GM19455 (cell line): ENCODE results near the gene ZNF677.
"Not testable (repeated sequence)": the region's sequence is repeated elsewhere in the genome, so short reads cannot be mapped to it uniquely, and the experiment has no call there.

Experiments used
- ATAC-seq: cut with Tn5 transposase; IDR thresholded peaks from one replicate; pipeline ENCODE4 v1.9.1; 2021; ENCODE audit not compliant: unreplicated experiment

The ZNF677 gene

DNA sequence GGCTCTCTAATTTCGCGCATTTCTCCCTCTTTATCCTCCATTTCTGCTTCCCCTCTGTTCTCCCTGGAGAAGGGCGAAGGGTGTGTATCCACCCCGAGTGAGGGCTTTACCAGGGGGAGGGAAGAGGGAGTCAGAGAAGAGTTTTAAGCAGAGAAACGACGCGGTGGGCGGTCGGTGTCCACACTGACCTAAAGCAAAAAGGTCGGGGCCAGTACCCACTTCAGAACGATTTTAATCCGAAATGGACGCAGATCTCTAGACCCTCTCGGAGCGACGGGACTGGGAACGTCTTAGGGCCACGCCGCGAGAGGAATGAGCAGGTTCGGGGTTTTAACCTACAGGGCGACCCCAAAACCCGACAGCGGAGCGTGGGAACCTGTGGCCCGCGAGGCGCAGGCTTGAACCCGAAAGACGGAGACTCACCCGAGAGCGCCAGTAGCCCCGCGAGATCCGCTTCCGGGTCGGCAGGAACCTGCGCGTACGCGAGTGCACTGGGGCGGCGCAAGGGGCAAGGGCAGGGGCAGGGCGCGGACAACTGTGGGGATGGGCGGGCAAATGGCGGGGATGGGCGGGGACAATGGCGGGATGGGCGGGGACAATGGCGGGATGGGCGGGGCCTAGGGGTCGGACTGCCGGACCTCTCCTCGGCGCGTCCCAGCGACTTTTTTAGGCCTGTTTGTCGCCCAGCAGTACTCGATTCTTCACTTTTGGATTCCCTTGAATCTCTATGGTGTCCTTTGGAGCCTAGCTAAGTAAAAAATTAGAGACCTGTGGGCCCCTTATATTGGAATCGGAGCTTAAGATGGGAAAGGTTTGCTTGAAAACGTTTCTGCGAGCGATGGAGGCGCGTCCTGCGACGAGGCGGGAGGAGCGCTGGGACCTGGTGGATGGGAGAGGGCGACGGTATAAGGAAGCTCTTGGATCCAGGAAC lies at the start of gene ZNF677:
Gene ZNF677 (minus strand): TSS at position 463 of the 931 bp plus-strand sequence. CDS start 3,323 bp downstream, outside the sequence.
- ATAC-seq: no peak

DNA sequence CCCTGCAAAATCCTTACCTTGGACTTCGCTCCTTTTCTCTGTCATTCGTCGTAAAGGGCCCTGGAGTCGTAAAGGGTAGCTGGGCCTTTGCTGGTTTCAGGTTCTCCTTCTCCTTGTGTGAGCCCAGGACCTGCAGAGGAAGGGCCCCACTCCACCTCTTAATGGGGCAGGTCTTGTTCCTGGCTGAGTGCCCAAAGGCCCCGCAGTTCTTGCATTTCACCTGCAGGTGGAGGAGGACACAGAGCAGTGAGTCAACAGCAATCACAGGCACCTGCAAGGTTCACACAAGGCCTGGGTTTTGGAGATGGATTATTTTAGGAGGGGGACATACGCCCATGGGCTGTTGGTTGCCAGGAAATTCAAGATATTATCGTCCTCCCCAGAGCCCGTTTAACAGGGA lies 46.7 kb upstream of the ZNF677 start:
- ATAC-seq: not testable (repeated sequence)

DNA sequence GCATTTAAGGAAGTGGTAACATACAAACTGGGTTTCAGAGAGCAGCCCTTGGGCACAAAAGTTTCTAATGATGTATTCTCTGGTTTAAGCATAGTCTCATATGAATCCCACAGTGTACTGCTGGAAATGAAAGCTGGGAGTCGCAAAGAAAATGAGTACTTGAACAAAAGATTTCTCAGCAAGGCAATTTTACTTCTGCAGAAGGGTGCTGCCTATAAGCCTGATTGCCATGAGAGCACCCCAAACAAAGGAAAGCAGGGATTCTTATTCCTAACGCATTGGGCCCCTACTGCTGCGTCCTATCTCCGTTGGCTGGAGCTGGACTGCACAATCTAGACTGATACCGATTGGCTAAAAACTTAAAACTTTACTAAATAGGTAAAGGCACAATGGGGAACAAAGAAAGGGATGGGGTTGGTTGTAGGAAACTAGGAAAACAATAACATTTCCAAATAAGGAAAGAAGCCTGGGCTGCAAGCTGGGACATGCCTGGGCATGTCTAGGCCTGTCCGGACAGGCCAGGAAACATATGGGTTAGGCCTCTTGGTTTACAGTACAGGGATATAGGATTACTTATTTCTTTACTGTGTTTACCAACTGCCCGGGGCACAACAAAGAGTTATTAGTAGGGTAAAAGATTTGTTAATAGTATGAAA lies 40.2 kb upstream of the ZNF677 start:
- no peak for ATAC-seq

DNA sequence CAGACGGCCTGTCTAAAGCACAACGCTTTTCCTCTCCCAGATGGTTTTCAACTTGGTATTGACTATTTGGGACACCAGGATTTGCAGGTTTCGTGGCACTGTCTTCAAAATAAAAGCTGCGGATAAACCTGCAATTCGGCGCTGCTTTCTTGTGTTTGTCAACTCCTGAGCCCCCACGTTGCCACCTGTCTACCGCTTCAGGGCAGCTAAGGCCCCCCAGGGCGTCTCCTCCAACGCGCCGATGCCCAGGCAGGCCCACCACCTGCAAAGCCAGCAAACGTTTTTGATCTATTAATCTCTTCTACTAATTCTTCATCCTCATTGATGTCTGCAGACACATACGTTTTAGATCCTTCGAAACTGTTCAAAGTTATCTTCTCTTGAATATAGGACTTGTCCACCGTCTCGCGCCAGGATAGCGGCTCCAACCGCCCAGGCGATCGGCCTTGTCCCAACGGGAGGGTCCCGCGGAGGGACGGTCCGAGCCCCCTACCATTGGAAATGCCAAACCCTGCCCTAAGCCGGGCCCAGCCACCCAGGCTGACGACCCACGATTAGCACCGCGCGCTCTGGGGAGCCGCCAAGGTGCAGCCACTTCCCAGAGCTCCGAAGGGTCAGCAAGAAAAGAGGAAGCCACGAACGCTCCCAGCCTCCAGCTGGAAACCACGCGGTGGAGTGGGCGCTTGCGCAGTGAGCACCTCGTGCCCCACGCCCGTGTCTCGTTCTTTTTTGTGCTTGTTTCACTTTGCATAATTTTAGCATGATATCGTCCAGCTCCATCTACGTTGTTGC lies 36.3 kb upstream of the ZNF677 start:
- ATAC-seq: no peak

DNA sequence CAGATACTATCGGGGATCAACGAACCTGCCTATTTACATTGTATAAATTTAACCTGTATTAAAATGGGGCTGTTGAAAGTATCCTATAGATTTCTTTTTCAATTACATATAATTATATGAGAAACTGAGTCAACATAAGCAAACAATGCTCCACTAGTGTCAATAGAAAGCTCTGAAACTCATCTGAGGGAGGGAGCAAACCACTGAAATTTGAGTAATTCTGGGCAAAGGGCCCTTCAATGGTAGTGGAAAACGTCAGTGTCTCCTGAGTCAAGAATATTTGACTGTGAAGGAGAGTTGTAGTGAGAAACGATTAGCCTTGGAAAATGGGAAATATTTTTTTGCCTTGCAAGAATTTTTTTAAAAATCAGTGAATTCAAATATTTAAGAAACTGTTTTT lies 30.4 kb upstream of the ZNF677 start:
- no peak for ATAC-seq

DNA sequence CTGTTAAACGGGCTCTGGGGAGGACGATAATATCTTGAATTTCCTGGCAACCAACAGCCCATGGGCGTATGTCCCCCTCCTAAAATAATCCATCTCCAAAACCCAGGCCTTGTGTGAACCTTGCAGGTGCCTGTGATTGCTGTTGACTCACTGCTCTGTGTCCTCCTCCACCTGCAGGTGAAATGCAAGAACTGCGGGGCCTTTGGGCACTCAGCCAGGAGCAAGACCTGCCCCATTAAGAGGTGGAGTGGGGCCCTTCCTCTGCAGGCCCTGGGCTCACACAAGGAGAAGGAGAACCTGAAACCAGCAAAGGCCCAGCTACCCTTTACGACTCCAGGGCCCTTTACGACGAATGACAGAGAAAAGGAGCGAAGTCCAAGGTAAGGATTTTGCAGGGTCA lies 27.3 kb upstream of the ZNF677 start:
- ATAC-seq: not testable (repeated sequence)

DNA sequence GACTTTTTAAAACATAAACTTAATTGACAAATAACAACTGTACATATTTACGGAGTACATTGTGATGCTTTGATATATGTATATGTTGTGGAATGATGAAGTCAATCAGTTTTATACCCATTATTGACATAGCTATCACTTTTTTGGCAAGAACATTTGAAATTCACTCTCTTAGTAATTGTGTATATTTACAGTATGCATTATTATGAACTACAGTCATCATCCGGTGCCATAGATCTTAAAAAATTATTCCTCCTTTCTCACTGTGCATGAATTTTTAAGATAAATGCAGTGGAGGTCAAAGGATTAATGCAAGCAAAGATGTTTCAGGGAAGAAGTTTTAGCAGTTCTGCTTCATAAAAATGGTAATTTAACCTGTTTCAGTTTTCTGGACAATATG lies 20.8 kb upstream of the ZNF677 start:
- ATAC-seq: no peak

DNA sequence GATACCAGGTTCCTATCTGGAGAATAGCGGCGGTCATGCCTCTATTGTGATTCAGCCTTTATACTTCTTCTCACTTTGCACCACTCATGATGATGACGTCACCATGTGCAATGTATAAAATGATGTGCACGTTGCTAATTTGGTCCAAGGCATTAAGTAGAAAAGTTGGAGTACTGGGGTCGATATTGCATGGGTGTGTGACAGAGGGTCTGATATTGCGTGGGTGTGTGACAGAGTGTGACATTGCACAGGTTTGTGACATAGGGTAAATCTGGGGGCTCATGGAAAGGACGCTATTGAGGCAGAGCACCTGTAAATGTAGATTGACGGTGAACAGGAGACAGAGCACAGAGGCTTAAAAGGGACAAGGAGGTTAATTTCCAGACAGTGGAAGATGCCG lies 17.4 kb upstream of the ZNF677 start:
- ATAC-seq: no peak

DNA sequence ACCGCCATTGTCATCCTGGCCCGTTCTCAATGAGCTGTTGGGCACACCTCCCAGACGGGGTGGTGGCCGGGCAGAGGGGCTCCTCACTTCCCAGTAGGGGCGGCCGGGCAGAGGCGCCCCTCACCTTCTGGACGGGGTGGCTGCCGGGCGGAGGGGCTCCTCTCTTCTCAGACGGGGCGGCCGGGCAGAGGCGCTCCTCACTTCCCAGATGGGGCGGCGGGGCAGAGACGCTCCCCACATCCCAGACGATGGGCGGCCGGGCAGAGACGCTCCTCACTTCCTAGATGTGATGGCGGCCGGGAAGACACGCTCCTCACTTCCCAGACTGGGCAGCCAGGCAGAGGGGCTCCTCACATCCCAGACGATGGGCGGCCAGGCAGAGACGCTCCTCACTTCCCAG lies 15.2 kb upstream of the ZNF677 start:
- ATAC-seq: not testable (repeated sequence)

DNA sequence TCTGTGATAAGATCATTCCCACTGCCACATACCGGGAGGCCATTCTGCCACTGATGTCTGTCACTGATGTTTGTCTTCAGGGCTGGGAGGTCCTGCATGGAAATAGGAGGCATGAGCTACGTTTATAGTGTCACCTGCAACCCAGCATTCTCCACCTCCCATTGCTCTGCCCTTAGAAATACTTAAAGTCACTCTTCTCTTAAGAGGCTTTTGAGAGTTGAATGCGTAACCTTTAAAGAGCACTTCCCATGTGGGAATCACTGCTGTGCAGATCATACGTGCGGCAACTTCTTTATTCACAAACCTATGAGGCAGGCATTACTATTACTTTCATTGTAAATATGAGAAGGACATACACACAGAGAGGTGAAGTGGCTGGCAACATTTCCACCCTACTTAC lies 12.9 kb upstream of the ZNF677 start, which contains the start of gene VN1R4:
Gene VN1R4 (minus strand): TSS at position 101 of the 400 bp plus-strand sequence. CDS start 58 bp downstream, at position 43.
- ATAC-seq: not testable (repeated sequence)

DNA sequence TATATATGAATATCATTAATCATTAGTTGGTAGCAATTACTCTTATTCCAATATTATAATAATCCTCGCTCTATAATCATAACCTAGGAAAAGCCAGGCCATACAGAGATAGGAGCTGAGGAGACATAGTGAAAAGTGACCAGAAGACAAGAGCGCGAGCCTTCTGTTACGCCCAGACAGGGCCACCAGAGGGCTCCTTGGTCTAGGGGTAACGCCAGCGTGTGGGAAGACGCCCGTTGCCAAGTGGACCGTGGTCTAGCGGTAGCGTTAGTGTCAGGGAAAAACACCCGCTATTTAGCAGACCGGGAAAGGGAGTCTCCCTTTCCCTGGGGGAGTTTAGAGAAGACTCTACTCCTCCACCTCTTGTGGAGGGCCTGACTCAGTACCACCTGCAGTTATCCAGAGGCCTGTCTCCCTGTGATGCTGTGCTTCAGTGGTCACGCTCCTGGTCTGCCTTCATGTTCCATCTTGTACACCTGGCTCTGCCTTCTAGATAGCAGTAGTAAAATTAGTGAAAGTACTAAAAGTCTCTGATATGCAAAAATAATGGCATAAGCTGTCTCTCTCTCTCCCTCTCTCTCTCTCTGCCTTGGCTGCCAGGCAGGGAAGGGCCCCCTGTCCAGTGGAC lies 3.2 kb upstream of the ZNF677 start, which contains the start of gene VN1R2:
Gene VN1R2 (plus strand): TSS at position 578 of the 628 bp plus-strand sequence. CDS start 84 bp downstream, outside the sequence.
- not testable (repeated sequence) for ATAC-seq

DNA sequence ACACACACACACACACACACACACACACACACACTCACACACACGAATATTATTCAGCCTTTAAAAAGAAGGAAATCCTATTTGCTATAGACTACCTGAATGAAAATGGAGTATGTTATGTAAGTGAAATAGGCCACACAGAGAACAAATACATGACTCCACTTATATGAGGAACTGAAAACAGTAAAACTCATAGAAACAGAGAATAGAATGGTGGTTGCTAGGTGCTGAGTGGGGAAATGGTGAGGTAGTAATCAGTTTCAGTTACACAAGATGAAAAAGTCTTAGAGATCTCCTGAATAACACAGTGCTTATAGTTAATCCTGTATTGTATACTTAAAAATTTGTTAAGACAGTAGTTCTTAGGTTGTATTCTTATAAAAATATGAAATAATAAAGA lies 8.2 kb downstream of the ZNF677 start:
- ATAC-seq: no peak

DNA sequence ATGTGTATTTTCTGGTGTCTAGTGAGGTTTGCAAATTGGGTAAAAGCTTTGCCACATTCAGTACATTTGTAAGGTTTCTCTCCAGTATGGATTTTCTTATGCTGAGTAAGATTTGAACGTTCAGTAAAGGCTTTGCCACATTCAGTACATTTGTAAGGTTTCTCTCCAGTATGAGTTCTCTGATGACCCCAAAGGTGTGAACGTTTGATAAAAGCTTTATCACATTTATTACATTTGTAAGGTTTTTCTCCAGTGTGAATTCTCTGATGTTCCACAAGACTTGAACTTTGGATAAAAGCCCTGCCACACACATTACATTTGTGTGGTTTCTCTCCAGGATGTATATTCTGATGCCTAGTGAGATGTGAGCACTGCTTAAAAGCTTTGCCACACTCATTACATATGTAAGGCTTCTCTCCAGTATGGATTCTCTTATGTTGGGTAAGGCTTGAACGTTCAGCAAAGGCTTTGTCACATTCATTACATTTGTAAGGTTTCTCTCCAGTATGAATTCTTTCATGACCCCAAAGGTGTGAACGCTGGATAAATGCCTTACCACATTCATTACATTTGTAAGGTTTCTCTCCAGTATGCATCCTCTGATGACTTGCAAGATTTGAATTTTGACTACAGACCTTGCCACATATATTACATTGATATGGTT lies 17.4 kb downstream of the ZNF677 start:
- no peak for ATAC-seq

DNA sequence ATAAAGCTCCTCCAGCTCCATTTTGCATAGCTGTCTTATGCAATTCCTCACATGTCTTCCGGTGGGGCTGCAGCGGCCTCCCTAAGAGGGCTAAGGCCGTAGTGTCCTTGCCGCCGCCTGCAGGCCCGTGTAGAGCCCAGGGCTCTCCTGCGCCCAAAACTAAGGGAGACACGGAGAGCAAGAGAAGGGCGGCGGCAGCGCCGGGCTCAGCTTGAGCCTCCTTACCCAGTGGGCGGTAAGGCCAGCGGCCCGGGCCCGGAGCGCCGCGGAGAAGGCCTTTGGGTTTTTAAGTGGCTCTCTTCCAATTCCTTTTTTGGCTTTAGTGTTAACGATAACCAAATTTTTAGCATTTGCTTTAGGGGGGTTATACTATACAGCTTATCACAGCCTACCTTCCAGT lies 30.1 kb downstream of the ZNF677 start:
- ATAC-seq: no peak

DNA sequence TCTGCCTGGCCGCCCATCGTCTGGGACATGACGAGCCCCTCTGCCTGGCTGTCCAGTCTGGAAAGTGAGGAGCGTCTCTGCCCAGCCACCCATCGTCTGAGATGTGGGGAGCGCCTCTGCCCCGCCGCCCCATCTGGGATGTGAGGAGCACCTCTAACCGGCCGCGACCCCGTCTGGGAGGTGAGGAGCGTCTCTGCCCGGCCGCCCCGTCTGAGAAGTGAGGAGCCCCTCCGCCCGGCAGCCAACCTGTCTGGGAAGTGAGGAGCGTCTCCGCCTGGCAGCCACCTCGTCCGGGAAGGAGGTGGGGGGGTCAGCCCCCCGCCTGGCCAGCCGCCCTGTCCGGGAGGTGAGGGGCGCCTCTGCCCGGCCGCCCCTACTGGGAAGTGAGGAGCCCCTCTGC lies 32.0 kb downstream of the ZNF677 start:
- ATAC-seq: not testable (repeated sequence)

DNA sequence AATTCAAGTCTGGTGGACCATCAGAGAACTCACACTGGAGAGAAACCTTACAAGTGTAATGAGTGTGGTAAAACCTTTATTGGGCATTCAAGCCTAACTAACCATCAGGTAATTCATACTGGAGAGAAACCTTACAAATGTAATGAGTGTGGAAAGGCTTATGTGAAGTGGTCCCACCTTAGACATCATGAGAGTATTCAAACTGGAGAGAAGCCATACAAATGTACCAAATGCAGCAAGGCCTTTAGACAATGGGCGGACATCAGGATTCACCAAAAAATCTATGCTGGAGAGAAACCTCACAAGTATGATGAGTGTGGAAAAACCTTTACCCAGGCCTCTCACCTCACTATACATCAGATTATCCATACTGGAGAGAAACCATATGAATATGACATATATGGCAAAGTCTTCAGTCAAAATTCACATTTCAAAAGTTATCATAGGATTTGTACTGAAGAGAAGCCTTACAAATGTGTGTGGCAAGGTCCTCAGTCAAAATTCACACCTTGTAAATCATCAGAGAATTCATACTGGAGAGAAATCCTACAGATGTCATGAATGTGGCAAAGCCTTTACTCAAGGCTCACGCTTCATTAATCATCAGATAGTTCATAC lies 41.9 kb downstream of the ZNF677 start:
- no peak for ATAC-seq

DNA sequence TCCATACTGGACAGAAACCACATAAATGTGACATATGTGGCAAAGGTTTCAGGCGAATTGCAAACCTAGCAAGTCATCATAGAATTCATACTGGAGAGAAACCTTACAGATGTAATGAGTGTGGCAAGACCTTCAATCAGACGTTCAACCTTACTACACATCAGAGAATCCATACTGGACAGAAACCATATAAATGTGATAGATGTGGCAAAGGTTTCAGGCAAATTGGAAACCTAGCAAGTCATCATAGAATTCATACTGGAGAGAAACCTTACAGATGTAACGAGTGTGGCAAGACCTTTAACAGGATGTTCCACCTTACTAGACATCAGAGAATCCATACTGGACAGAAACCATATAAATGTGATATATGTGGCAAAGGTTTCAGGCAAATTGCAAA lies 43.1 kb downstream of the ZNF677 start:
- ATAC-seq: not testable (repeated sequence)

DNA sequence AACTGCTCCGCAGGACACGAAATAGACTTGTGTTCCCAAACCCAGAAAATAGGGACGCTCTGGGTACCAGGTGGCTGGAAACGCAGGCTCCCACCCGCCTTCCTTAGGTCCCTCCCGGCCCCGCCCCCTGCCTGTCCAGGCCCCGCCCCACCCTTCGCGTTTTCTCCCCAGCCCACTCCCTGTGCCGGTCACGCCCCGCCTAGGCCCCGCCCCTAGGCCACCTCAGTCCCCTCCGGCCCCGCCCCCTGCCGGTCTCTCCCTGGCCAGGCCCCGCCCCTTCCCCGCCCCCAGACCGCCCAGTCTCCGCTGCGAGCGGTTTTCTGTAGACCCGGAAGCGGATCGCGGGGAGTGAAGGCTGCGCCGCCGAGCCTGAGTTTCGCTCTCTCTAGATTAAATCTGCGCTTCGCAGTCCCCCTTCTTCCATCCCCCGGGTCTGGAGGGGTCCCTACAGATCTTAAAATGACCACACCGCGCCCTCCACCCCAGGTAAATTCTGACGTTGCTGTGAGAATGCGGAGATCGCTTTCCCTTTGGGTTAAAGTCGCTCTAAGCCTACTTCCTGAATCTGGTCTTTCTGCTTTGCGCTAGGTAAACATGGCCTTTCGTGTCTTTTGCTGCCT lies 57.8 kb downstream of the ZNF677 start:
- ATAC-seq: no peak

DNA sequence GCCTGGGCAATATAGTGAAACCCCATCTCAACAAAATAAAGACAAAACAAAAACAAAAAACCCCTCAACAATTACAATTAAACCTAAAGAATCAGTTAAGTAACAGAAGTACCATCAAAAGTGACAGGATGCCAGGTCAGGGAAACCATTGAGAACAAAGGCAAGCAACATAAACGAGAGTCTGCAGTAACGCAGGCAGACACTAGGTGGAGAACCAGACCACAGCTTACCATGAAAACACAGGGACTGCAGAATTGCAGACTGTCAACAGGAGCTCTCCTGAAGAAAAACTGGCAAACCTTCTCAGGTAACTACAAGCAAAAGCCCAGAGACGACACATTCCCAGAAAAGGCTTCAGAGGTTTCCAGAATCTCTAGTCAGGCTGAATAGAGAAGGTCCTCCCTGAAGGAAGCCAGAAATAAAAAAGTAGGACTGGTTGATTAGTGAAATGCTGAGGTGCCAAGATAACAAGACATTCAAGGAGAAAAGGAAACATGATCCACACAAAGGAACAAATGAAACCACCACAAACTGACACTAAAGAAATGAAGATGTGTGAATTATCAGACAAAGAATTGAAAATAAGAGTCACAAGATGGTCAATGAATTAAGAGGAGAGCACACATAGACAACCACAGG lies 59.3 kb downstream of the ZNF677 start:
- ATAC-seq: no peak
